Tibial artery (tissue), 4 donors: ENCODE measurements around the gene KRT26.

Experiments
- DNase-seq, 2 donors: peaks; one replicate each; pipeline ENCODE4 v3.0.0-alpha.2; 2019
- H3K27ac ChIP-seq, 2 donors: fragments of 200-600 bp; sonication (generic) in 1 of 2; 1 replicate in 1 of 2; 2 replicates in 1 of 2; pipeline ENCODE4 v1.5.1; 2018 to 2019; ENCODE audit warnings: mild to moderate bottlenecking in 1 of 2
- H3K27me3 ChIP-seq, 2 donors: fragments of 200-600 bp; sonication (generic) in 1 of 2; one replicate each; pipeline versions ENCODE4 v1.5.1 to v1.6.0; 2016 to 2019
- H3K36me3 ChIP-seq, 3 donors: fragments of 200-600 bp; sonication (generic) in 2 of 3; one replicate each; pipeline ENCODE4 v1.5.1; 2016 to 2019; ENCODE audit warnings: mild to moderate bottlenecking in 2 of 3
- H3K4me1 ChIP-seq, 4 donors: fragments of 200-600 bp; sonication (generic) in 2 of 4; 1 replicate in 3 of 4; 2 replicates in 1 of 4; pipeline ENCODE4 v1.5.1; 2016 to 2019
- H3K4me3 ChIP-seq, 2 donors: fragments of 200-600 bp; sonication (generic) in 1 of 2; 1 replicate in 1 of 2; 2 replicates in 1 of 2; pipeline ENCODE4 v1.5.1; 2018 to 2019; ENCODE audit warnings: mild to moderate bottlenecking in 2 of 2
- H3K9me3 ChIP-seq, 3 donors: fragments of 200-600 bp; sonication (generic) in 1 of 3; one replicate each; pipeline ENCODE4 v1.5.1; 2016 to 2019
- intact Hi-C: fragments of 100-400 bp; cut with DNase I; formaldehyde crosslinking; loops from one replicate; pipeline ENCODE4 v1.15.0; 2023; ENCODE audit warnings: low total_unique reads
- TF ChIP-seq, protein P1 (sequence below), 2 experiments: fragments of 200-600 bp in 1 of 2; fragments of 450-650 bp in 1 of 2; IDR thresholded peaks; one replicate each; pipeline ENCODE4 v1.5.1; 2017 to 2019; ENCODE audit warnings: antibody characterized with exemption in 2 of 2, mild to moderate bottlenecking in 1 of 2, moderate library complexity in 1 of 2

Gene KRT26, protein sequence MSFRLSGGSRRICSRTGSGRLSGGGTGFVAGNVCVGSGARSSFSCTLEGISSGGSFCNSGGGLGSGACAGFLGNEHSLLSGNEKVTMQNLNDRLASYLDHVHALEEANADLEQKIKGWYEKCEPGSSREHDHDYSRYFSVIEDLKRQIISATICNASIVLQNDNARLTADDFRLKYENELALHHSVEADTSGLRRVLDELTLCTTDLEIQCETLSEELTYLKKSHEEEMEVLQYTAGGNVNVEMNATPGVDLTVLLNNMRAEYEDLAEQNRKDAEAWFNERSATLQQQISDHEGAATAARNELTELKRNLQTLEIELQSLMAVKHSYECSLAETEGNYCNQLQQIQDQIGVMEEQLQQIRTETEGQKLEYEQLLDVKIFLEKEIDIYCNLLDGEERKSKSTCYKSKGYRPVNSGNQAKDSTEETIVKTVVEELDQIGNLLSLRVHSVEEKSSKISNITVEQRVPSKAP

GRCh38 chr17:40772101-40772500 lies at the start of gene KRT26:
TSS of gene KRT26 (minus strand) at chr17:40772201. CDS start at chr17:40772113, 88 bp downstream.
- H3K9me3 ChIP-seq, result no peaks in the 10 kb centered on the region
- intact Hi-C loops, result no loop called here
- no peak within 1 kb of the TSS for H3K4me3 ChIP-seq
- H3K4me1 ChIP-seq, result no peaks in the 10 kb centered on the region
- H3K27ac ChIP-seq, result no peak within 1 kb of the TSS
- H3K36me3 ChIP-seq, result no peaks in the 10 kb centered on the region
- TF ChIP-seq, protein P1, sequence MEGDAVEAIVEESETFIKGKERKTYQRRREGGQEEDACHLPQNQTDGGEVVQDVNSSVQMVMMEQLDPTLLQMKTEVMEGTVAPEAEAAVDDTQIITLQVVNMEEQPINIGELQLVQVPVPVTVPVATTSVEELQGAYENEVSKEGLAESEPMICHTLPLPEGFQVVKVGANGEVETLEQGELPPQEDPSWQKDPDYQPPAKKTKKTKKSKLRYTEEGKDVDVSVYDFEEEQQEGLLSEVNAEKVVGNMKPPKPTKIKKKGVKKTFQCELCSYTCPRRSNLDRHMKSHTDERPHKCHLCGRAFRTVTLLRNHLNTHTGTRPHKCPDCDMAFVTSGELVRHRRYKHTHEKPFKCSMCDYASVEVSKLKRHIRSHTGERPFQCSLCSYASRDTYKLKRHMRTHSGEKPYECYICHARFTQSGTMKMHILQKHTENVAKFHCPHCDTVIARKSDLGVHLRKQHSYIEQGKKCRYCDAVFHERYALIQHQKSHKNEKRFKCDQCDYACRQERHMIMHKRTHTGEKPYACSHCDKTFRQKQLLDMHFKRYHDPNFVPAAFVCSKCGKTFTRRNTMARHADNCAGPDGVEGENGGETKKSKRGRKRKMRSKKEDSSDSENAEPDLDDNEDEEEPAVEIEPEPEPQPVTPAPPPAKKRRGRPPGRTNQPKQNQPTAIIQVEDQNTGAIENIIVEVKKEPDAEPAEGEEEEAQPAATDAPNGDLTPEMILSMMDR (IDR thresholded peaks at IDR 0.05), result no peak
- DNase-seq, result no peak
- peaks cover 0 to 4% of the 10 kb centered on the region in 2 donors for H3K27me3 ChIP-seq

- Histone ChIP-seq H3K9me3 (no peaks in the 10 kb centered on the region), H3K27ac (no peak overlapping the region), H3K27me3 (no peaks in the 10 kb centered on the region), H3K4me1 (peaks cover 0 to 14% (median 3%) of the 10 kb centered on the region in 4 donors), H3K36me3 (peaks cover 0 to 14% (median 11%) of the 10 kb centered on the region in 3 donors), H3K4me3 (no peak overlapping the region)
- intact Hi-C loops, result no loop called here
- DNase-seq, result no peak
- TF ChIP-seq, protein P1 (IDR thresholded peaks at IDR 0.05), result no peak
Observed at GRCh38 chr17:40821536-40821935, 49.5 kb upstream of the KRT26 start.

DNA sequence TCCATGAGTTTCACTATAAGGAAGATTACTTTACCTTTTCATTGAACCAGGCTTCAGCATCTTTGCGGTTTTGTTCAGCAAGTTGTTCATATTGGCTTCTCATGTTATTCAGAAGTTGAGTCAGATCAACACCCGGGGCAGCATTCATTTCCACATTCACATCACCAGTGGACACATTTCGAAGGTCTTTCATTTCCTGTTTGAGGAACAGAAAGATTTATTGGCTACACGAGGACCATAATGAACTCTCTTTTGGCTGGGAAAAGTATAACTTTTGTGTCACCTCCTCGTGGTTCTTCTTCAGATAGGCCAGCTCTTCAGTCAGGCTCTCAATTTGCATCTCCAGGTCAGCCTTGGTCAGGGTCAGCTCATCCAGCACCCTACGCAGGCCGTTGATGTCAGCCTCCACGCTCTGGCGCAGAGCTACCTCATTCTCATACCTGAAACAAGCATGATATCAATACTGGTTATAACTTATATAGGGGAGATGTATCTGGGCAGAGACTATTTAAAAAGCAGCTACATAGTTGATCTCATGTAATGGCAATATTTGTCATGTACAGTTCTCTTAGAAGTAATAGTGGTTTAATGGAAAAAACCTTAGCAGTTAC lies 48.3 kb upstream of the KRT26 start:
- Histone ChIP-seq H3K9me3 (no peaks in the 10 kb centered on the region), H3K4me1 (peaks cover 0 to 14% (median 3%) of the 10 kb centered on the region in 4 donors), H3K27ac (no peak overlapping the region), H3K4me3 (no peak overlapping the region), H3K27me3 (no peaks in the 10 kb centered on the region), H3K36me3 (peaks cover 0 to 14% (median 11%) of the 10 kb centered on the region in 3 donors)
- DNase-seq, result no peak
- TF ChIP-seq, protein P1 (IDR thresholded peaks at IDR 0.05), result no peak
- intact Hi-C loops, result no loop called here

DNA sequence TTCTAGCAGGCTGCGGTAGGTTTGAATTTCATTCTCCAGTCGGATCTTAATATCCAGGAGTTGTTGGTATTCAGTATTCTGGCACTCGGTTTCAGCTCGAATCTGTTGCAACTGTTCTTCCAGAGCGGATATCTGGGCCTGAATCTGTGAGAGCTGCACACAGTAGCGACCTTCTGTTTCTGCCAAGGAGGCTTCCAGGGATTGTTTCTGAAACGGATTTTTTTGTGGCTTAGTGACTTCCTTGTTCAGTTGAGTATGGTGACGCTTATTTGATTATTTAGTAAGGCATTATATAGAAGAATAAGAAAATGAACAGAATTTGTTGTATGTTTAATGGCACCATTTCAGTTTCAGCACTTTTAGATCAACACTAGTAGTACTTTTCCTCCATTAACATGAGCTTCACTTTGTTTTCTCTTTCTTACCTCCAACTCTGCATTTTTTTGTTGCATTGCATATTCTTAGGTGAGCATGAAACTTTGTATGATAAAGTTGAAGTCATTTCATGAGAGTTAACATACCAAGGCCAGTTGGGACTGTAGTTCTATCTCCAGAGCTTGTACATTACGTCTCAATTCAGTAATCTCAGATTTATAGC lies 47.6 kb upstream of the KRT26 start:
- peak in 1 of 2 donors; percentile 38 for DNase-seq
- Histone ChIP-seq H3K4me3 (peak overlapping the region; percentile 60 to 77), H3K4me1 (peaks cover 0 to 14% (median 3%) of the 10 kb centered on the region in 4 donors), H3K9me3 (no peaks in the 10 kb centered on the region), H3K36me3 (peaks cover 0 to 14% (median 11%) of the 10 kb centered on the region in 3 donors), H3K27me3 (no peaks in the 10 kb centered on the region), H3K27ac (peak overlapping the region; percentile 74 to 88)
- TF ChIP-seq, protein P1 (IDR thresholded peaks at IDR 0.05), result no peak
- intact Hi-C loops, result no loop called here

- H3K4me3 ChIP-seq, result peak overlapping the region; percentile 60 to 77
- peaks cover 0 to 14% (median 3%) of the 10 kb centered on the region in 4 donors for H3K4me1 ChIP-seq
- no peaks in the 10 kb centered on the region for H3K9me3 ChIP-seq
- H3K27ac ChIP-seq, result peak overlapping the region; percentile 74 to 88
- TF ChIP-seq, protein P1 (IDR thresholded peaks at IDR 0.05), result peak in 1 of 2 experiments; percentile 12
- peaks cover 0 to 14% (median 11%) of the 10 kb centered on the region in 3 donors for H3K36me3 ChIP-seq
- peak; percentile 56 to 88 for DNase-seq
- intact Hi-C loops, result no loop called here
- H3K27me3 ChIP-seq, result no peaks in the 10 kb centered on the region
Observed at GRCh38 chr17:40818733-40819527, 46.9 kb upstream of the KRT26 start.
